Endodermal cell (in vitro differentiated cells): ENCODE data around the gene SYCP3. TPM values are rescaled to one million over a fixed set of nuclear protein-coding genes. Genes with fewer than 3 reads are reported as not detected.

Experiments used
- DNase-seq: peaks from one replicate; pipeline ENCODE4 v3.0.0-alpha.2; 2017
- H3K27ac ChIP-seq: 2 replicates; pipeline ENCODE4 v1.5.1; 2013; ENCODE audit warnings: mild to moderate bottlenecking, low read depth, low read length, moderate library complexity
- H3K27me3 ChIP-seq: 2 replicates; pipeline ENCODE4 v1.6.1; 2013; ENCODE audit warnings: mild to moderate bottlenecking, low read length, moderate library complexity; ENCODE audit not compliant: insufficient read depth, control insufficient read depth, poor library complexity, severe bottlenecking
- H3K36me3 ChIP-seq: 2 replicates; pipeline ENCODE4 v1.7.0; 2013; ENCODE audit warnings: mild to moderate bottlenecking, low read length, moderate library complexity; ENCODE audit not compliant: control insufficient read depth, insufficient read depth
- H3K4me1 ChIP-seq: one replicate; pipeline ENCODE4 v1.7.0; 2013; ENCODE audit warnings: low read length; ENCODE audit not compliant: control insufficient read depth, insufficient read depth
- H3K4me3 ChIP-seq: 2 replicates; pipeline ENCODE4 v1.5.1; 2013; ENCODE audit warnings: mild to moderate bottlenecking, low read length, moderate library complexity
- H3K9ac ChIP-seq: 2 replicates; pipeline ENCODE4 v1.6.1; 2013; ENCODE audit warnings: mild to moderate bottlenecking, low read length, moderate library complexity; ENCODE audit not compliant: poor library complexity, severe bottlenecking; ENCODE audit errors: extremely low read depth
- H3K9me3 ChIP-seq: 2 replicates; pipeline ENCODE4 v1.6.1; 2013; ENCODE audit warnings: mild to moderate bottlenecking, low read length, moderate library complexity; ENCODE audit not compliant: control insufficient read depth
- H3K27ac Mint-ChIP-seq: 2 replicates; pipeline ENCODE4 v1.8.0; 2020; ENCODE audit warnings: mixed read lengths
- H3K27me3 Mint-ChIP-seq: 2 replicates; pipeline ENCODE4 v1.8.0; 2021; ENCODE audit warnings: mild to moderate bottlenecking, mixed read lengths; ENCODE audit not compliant: insufficient read depth
- H3K36me3 Mint-ChIP-seq: 2 replicates; pipeline ENCODE4 v1.8.0; 2020; ENCODE audit warnings: low read depth, mixed read lengths
- H3K4me1 Mint-ChIP-seq: 2 replicates; pipeline ENCODE4 v1.8.0; 2020; ENCODE audit warnings: mixed read lengths
- H3K4me3 Mint-ChIP-seq: 2 replicates; pipeline ENCODE4 v1.8.0; 2020; ENCODE audit warnings: mild to moderate bottlenecking, moderate library complexity, mixed read lengths
- H3K9me3 Mint-ChIP-seq: 2 replicates; pipeline ENCODE4 v1.8.0; 2020; ENCODE audit warnings: mild to moderate bottlenecking, mixed read lengths
- CTCF ChIP-seq: fragments of 200-600 bp; sonication (generic); conservative IDR thresholded peaks from 2 replicates; pipeline ENCODE4 v1.5.0; 2021; ENCODE audit warnings: antibody characterized with exemption, mild to moderate bottlenecking
- WGBS, 2 experiments: methylation state at CpG; one replicate each; pipeline versions ENCODE4 v1.1.5 to v1.1.7; 2013; ENCODE audit warnings: missing lambda C conversion rate in 2 of 2, mixed read lengths in 1 of 2; ENCODE audit not compliant: insufficient coverage in 1 of 2, insufficient read length in 1 of 2; 5-methylcytosine and 5-hydroxymethylcytosine counted together
- total RNA-seq, 2 donors: library from RNA; stranded (reverse); fragmentation: NEBNext Ultra II Directional in 1 of 2; extraction: Animal tissue kit (Norgen Biotek cat#: 25700) in 1 of 2; gene quantifications; 2 replicates in 1 of 2; 3 replicates in 1 of 2; pipeline ENCODE4 v1.2.1, GENCODE V29; 2021

The SYCP3 gene
- total RNA-seq, 2 donors from 2014 or later = not detected

DNA sequence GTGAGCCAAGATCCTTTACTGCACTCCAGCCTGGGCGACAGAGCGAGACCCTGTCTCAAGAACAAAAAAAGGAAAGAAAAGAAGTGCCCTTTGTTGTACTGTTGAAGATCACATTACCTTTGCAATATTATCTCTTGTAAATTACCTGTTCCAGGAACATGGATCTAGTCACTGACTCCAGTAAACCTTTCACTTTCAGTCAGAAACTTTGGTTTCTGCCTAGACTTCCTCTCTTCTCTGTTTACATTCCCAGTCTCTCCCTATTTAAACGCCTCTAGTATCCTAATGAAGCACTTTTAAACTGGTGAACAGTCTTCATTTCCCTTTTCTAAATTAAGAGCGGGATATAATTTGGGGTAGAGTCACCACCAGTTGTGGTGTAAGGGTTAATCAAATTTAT, 29.0 kb downstream of the SYCP3 start:
- peaks cover 17% of the 10 kb centered on the region for H3K4me1 Mint-ChIP-seq
- H3K27ac ChIP-seq = no peak overlapping the region
- no peaks in the 10 kb centered on the region for H3K9me3 ChIP-seq
- no peaks in the 10 kb centered on the region for H3K27me3 ChIP-seq
- H3K36me3 Mint-ChIP-seq = no peaks in the 10 kb centered on the region
- no peak for DNase-seq
- H3K9ac ChIP-seq = no peak overlapping the region
- H3K27ac Mint-ChIP-seq = no peak overlapping the region
- H3K27me3 Mint-ChIP-seq = no peaks in the 10 kb centered on the region
- H3K9me3 Mint-ChIP-seq = no peaks in the 10 kb centered on the region
- no peaks in the 10 kb centered on the region for H3K36me3 ChIP-seq
- no peaks in the 10 kb centered on the region for H3K4me1 ChIP-seq
- WGBS, 2 experiments = 88% methylated on average over 4 of the region's 4 CpGs; no CpG with 5 or more reads in 1 of the 2 experiments
- no peak overlapping the region for H3K4me3 ChIP-seq
- TF ChIP-seq CTCF = no peak
- no peak overlapping the region for H3K4me3 Mint-ChIP-seq

DNA sequence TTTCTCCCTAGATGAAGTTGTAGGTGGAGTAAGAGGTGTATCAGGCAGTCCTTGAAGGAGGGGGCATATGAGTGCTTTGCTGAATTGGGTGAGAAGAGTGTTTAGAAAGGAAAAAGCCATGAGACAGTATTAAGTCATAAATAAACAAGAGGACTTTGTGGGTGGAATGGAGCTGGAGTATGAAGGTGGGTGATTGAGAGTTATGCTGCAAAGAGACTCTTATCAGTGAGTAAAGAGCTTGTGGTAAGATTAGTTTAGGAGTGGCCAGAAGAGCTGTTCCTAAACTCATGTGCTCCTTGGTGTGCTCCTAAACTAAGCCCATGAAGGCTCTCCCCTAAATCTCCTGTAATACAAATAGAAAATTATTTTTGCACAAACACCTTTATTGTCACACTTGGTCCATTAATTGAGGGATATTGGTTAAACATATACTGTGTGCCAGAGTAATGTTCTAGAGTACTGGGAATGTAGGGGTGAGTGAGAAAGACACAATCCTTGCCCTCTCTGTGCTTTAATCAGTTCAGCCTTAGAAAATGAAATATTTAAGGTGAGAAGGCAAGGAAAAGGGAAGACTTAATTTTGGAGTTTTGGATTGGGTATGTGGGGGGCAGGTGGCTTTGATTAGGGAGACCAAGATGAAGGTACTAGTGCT, 32.0 kb downstream of the SYCP3 start:
- TF ChIP-seq CTCF = no peak
- Histone ChIP-seq H3K27ac (no peak overlapping the region), H3K27me3 (no peaks in the 10 kb centered on the region), H3K4me1 (no peaks in the 10 kb centered on the region), H3K9me3 (no peaks in the 10 kb centered on the region), H3K4me3 (no peak overlapping the region), H3K9ac (no peak overlapping the region), H3K36me3 (no peaks in the 10 kb centered on the region)
- H3K4me1 Mint-ChIP-seq = peaks cover 18% of the 10 kb centered on the region
- H3K27ac Mint-ChIP-seq = no peak overlapping the region
- H3K9me3 Mint-ChIP-seq = no peaks in the 10 kb centered on the region
- no peaks in the 10 kb centered on the region for H3K36me3 Mint-ChIP-seq
- no peak overlapping the region for H3K4me3 Mint-ChIP-seq
- DNase-seq = no peak
- no peaks in the 10 kb centered on the region for H3K27me3 Mint-ChIP-seq

GRCh38 chr12:101706403-101706802, 32.9 kb downstream of the SYCP3 start:
- H3K36me3 Mint-ChIP-seq = no peaks in the 10 kb centered on the region
- 94% methylated on average over 1 of the region's 1 CpG; no CpG with 5 or more reads in 1 of the 2 experiments for WGBS, 2 experiments
- DNase-seq = no peak
- no peak for TF ChIP-seq CTCF
- Histone ChIP-seq H3K4me1 (no peaks in the 10 kb centered on the region), H3K9ac (no peak overlapping the region), H3K36me3 (no peaks in the 10 kb centered on the region), H3K9me3 (no peaks in the 10 kb centered on the region), H3K4me3 (no peak overlapping the region), H3K27me3 (no peaks in the 10 kb centered on the region), H3K27ac (no peak overlapping the region)
- no peaks in the 10 kb centered on the region for H3K27me3 Mint-ChIP-seq
- peaks cover 18% of the 10 kb centered on the region for H3K4me1 Mint-ChIP-seq
- no peaks in the 10 kb centered on the region for H3K9me3 Mint-ChIP-seq
- no peak overlapping the region for H3K27ac Mint-ChIP-seq
- no peak overlapping the region for H3K4me3 Mint-ChIP-seq
